Spleen (tissue), 11 donors: Measurements from ENCODE around the gene BEND4. TPM values are rescaled to one million over a fixed set of nuclear protein-coding genes. Genes with fewer than 3 reads are reported as not detected.
"Not testable (repeated sequence)": the region's sequence is repeated elsewhere in the genome, so short reads cannot be mapped to it uniquely, and the experiment has no call there.

Experiments
- DNase-seq: peaks from one replicate; pipeline ENCODE4 v3.0.0-alpha.2; 2020
- H3K27ac ChIP-seq, 8 donors: fragments of 200-600 bp; sonication (generic) in 7 of 8; 1 replicate in 4 of 8; 2 replicates in 4 of 8; pipeline versions ENCODE4 v1.5.0 to v1.8.0; 2016 to 2021; ENCODE audit warnings: inconsistent platforms in 4 of 8, mild to moderate bottlenecking in 4 of 8, moderate library complexity in 1 of 8
- H3K27me3 ChIP-seq, 7 donors: fragments of 200-600 bp; sonication (generic) in 6 of 7; replicated peaks in 1 of 7; 1 replicate in 4 of 7; 2 replicates in 3 of 7; pipeline versions ENCODE4 v1.5.0 to v1.8.0; 2016 to 2021; ENCODE audit warnings: inconsistent platforms in 3 of 7, mild to moderate bottlenecking in 1 of 7
- H3K36me3 ChIP-seq, 6 donors: fragments of 200-600 bp; sonication (generic) in 5 of 6; 1 replicate in 4 of 6; 2 replicates in 2 of 6; pipeline versions ENCODE4 v1.5.0 to v1.8.0; 2016 to 2021; ENCODE audit warnings: inconsistent platforms in 2 of 6
- H3K4me1 ChIP-seq, 6 donors: fragments of 200-600 bp; sonication (generic) in 5 of 6; 1 replicate in 3 of 6; 2 replicates in 3 of 6; pipeline versions ENCODE4 v1.5.0 to v1.8.0; 2016 to 2021; ENCODE audit warnings: inconsistent platforms in 3 of 6
- H3K4me3 ChIP-seq, 8 donors: fragments of 200-600 bp; sonication (generic) in 7 of 8; 1 replicate in 4 of 8; 2 replicates in 4 of 8; pipeline versions ENCODE4 v1.5.0 to v1.8.0; 2016 to 2021; ENCODE audit warnings: inconsistent platforms in 4 of 8, mild to moderate bottlenecking in 4 of 8, moderate library complexity in 2 of 8
- H3K9me3 ChIP-seq, 8 donors: fragments of 200-600 bp; sonication (generic) in 7 of 8; 1 replicate in 4 of 8; 2 replicates in 4 of 8; pipeline versions ENCODE4 v1.5.0 to v1.8.0; 2016 to 2021; ENCODE audit warnings: inconsistent platforms in 4 of 8
- POLR2A ChIP-seq, 3 donors: fragments of 450-650 bp; IDR thresholded peaks; one replicate each; pipeline ENCODE4 v1.5.1; 2017; ENCODE audit warnings: antibody characterized with exemption in 3 of 3, mild to moderate bottlenecking in 1 of 3
- POLR2AphosphoS5 ChIP-seq, 3 donors: sonication (generic); formaldehyde crosslinking; IDR thresholded peaks; one replicate each; pipeline ENCODE4 v1.5.1; 2017; ENCODE audit warnings: antibody characterized with exemption in 3 of 3
- WGBS, 5 donors: extraction: QIAGEN DNeasy Blood & Tissue Kit in 3 of 5; methylation state at CpG; one replicate each; pipeline versions ENCODE4 v1.1.5 to v1.1.7; 2013 to 2018; 5-methylcytosine and 5-hydroxymethylcytosine counted together
- intact Hi-C: fragments of 100-400 bp; cut with DNase I; formaldehyde crosslinking; loops from one replicate; pipeline ENCODE4 v1.15.0; 2023; ENCODE audit warnings: low total_unique reads
- polyA plus RNA-seq, 3 donors: library from polyadenylated mRNA; stranded (reverse); fragments of 200-250 nt; gene quantifications; one replicate each; pipeline ENCODE4 v1.2.1, GENCODE V29; 2013
- total RNA-seq, 7 donors: library from RNA; depleted of rRNA in 3 of 7; stranded (reverse); fragments of >200 nt in 3 of 7; fragmentation: NEBNext Ultra II Directional in 4 of 7; extraction: Animal tissue kit (Norgen Biotek cat#: 25700) in 4 of 7; gene quantifications; one replicate each; pipeline versions ENCODE4 v1.1.0 to v1.2.1, GENCODE V29; 2016 to 2021
- TF ChIP-seq, protein P1 (sequence below), 11 experiments: fragments of 200-600 bp in 7 of 11; fragments of 450-650 bp in 4 of 11; sonication (generic) in 4 of 11; IDR thresholded peaks in 8 of 11; conservative IDR thresholded peaks in 3 of 11; 1 replicate in 7 of 11; 2 replicates in 4 of 11; pipeline versions ENCODE4 v1.4.0 to v1.8.0; 2016 to 2021; ENCODE audit warnings: antibody characterized with exemption in 11 of 11, inconsistent platforms in 4 of 11, mild to moderate bottlenecking in 1 of 11
- donor health status: healthy with polysubstance abuse.
- donor health status: DM: no; HTN: no; CAD: no; lungs with moderate emphysema.
- donor health status: DM: no; HTN: no; CAD: no.
- donor health status: Bipolar disorder and iron deficiency.
- donor health status: healthy.
- donor health status: DM: no; HTN: no; CAD: no.
- donor health status: DM: yes; HTN: yes; CAD: no.

BEND4 gene
- total and polyA plus RNA-seq, 10 donors, result 1.1 to 8.3 (median 4.2) TPM

DNA sequence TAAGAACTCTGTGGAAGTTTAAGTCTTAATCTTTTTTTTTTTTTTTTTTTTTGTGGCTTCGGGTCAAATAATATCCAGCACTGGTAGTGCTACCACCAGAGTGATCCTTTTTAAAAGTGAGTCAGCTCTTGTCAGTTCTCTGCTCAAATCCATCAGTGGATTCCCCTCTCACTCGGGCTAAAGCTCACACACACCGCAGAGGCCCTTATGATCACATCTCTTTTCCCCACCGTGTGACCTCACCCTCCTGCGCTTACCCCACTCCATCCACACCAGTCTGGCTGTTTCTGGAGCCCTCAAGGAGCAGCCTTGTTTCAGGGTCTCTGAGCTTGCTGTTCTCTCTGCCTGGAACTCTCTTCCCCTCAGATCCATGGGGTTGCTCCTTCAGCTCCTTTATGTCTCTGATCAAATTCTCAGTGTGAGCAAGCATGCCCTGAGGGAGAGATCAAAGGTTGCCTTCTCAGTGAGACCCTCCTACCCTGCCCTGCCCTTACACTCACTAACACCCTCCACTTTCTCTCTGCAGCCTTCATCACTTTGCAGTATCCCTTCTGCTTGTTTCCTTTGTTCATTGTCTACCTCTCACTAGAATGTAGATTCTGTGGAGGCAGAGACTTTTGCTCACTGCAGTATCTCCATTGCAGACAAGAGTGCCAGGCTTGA is 19.8 kb upstream of the BEND4 start:
- TF ChIP-seq, protein P1, sequence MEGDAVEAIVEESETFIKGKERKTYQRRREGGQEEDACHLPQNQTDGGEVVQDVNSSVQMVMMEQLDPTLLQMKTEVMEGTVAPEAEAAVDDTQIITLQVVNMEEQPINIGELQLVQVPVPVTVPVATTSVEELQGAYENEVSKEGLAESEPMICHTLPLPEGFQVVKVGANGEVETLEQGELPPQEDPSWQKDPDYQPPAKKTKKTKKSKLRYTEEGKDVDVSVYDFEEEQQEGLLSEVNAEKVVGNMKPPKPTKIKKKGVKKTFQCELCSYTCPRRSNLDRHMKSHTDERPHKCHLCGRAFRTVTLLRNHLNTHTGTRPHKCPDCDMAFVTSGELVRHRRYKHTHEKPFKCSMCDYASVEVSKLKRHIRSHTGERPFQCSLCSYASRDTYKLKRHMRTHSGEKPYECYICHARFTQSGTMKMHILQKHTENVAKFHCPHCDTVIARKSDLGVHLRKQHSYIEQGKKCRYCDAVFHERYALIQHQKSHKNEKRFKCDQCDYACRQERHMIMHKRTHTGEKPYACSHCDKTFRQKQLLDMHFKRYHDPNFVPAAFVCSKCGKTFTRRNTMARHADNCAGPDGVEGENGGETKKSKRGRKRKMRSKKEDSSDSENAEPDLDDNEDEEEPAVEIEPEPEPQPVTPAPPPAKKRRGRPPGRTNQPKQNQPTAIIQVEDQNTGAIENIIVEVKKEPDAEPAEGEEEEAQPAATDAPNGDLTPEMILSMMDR (IDR thresholded peaks at IDR 0.05 in 8 of 11, conservative IDR thresholded peaks at IDR 0.05 in 3 of 11), result no peak
- TF ChIP-seq POLR2AphosphoS5 (IDR thresholded peaks at IDR 0.05) (no peak), POLR2A (IDR thresholded peaks at IDR 0.05) (no peak)
- Histone ChIP-seq H3K27me3 (no peaks in the 10 kb centered on the region), H3K4me3 (no peak overlapping the region), H3K4me1 (peaks cover 0 to 6% (median 0%) of the 10 kb centered on the region in 6 donors), H3K36me3 (no peaks in the 10 kb centered on the region), H3K27ac (no peak overlapping the region), H3K9me3 (peaks cover 0 to 5% (median 0%) of the 10 kb centered on the region in 8 donors)
- DNase-seq, result no peak
- 83 to 96% (median 90%) methylated on average over 5 of the region's 5 CpGs for WGBS, 5 donors
- intact Hi-C loops, result no loop called here

DNA sequence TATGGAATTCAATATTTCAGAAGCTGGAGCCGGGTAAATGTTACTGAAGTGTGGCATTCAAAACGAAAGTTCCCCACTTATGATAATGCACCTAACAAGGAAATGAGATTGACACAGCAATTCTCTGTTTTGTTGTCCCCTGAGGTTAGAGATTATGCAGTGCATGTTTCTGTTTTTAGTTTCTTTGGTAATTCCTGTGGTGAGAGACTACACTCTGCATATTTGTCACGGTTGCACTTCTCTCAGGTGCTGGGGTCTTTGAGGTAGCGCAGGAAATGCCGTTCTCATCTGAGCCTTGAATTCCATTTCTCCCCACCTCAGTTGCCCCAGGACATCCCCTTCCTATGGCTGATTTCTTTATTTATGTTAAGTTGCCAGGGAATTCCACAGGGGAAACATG is 15.3 kb upstream of the BEND4 start:
- Histone ChIP-seq H3K9me3 (peaks cover 0 to 21% (median 11%) of the 10 kb centered on the region in 8 donors), H3K27ac (no peak overlapping the region), H3K4me1 (peaks cover 0 to 6% (median 0%) of the 10 kb centered on the region in 6 donors), H3K27me3 (no peaks in the 10 kb centered on the region), H3K4me3 (no peak overlapping the region), H3K36me3 (no peaks in the 10 kb centered on the region)
- TF ChIP-seq POLR2A (IDR thresholded peaks at IDR 0.05), result no peak
- TF ChIP-seq, protein P1 (IDR thresholded peaks at IDR 0.05 in 8 of 11, conservative IDR thresholded peaks at IDR 0.05 in 3 of 11), result no peak
- TF ChIP-seq POLR2AphosphoS5 (IDR thresholded peaks at IDR 0.05), result no peak
- intact Hi-C loops, result no loop called here
- DNase-seq, result no peak
- 46 to 68% (median 59%) methylated on average over 5 of the region's 5 CpGs for WGBS, 5 donors

DNA sequence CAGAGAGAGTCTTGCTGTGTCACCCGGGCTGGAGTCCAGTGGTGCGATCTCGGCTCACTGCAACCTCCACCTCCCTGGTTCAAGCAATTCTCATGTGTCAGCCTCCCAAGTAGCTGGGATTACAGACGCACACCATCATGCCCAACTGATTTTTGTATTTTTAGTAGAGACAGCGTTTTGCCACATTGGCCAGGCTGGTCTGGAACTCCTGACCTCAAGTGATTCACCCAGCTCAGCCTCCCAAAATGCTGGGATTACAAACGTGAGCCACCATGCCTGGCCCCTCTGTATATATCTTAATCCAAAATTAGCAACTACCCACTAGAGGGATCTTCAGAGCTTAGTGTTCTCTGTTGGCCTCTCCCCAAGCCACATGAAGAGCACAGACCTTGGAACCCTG is 13.7 kb upstream of the BEND4 start:
- peaks cover 0 to 21% (median 11%) of the 10 kb centered on the region in 8 donors for H3K9me3 ChIP-seq
- WGBS, 5 donors, result 86 to 91% (median 89%) methylated on average over 6 of the region's 6 CpGs
- H3K4me1 ChIP-seq, H3K27ac ChIP-seq, DNase-seq, H3K27me3 ChIP-seq, intact Hi-C loops, H3K36me3 ChIP-seq, H3K4me3 ChIP-seq: not testable (repeated sequence)

DNA sequence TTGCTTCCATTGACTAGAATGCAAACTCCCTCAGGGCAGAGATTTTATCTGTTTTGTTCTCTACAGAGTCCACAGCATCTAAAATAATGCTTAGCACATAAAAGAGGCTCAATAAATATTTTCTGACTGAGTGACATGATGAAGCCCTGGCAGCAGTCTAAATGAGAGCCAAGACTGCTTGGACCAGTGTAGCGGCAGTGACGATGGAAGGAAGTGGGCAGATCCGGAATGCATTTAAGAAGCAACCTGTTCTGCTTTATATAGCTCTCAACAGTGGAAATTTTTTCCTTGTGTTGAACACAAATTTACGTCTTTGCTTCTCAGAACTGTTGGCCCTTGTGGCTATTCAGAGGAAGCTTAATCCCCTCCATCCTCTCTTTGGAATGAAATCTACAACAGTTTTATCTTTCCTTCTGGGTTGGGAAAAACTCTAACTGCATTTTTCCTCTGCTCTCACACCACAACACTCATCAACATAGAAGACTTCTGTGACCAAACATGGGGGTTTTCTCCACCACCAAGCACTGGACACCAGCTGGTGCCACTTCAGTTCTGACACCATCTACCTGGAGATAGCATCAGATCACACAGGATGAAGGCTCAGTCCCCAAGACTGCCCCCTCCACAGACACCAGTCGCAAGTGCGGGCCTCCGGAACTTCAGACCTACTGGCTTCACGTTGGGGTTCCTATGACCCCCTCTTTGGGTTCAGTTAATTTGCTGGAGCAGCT is 7.0 kb upstream of the BEND4 start:
- Histone ChIP-seq H3K27ac (no peak overlapping the region), H3K27me3 (no peaks in the 10 kb centered on the region), H3K4me3 (no peak overlapping the region), H3K36me3 (no peaks in the 10 kb centered on the region), H3K4me1 (no peaks in the 10 kb centered on the region), H3K9me3 (peaks cover 0 to 10% (median 6%) of the 10 kb centered on the region in 8 donors)
- no peak for DNase-seq
- TF ChIP-seq, protein P1 (IDR thresholded peaks at IDR 0.05 in 8 of 11, conservative IDR thresholded peaks at IDR 0.05 in 3 of 11), result no peak
- TF ChIP-seq POLR2AphosphoS5 (IDR thresholded peaks at IDR 0.05) (no peak), POLR2A (IDR thresholded peaks at IDR 0.05) (no peak)
- WGBS, 5 donors, result 64 to 76% (median 74%) methylated on average over 8 of the region's 8 CpGs
- intact Hi-C loops, result no loop called here
